SK-N-SH (cell line): ENCODE results near the gene BAAT. TPM values are rescaled to one million over a fixed set of nuclear protein-coding genes. Genes with fewer than 3 reads are reported as not detected.

Source experiments
- CTCF ChIA-PET: fragments of 300-600, 350-600 bp; formaldehyde crosslinking; extraction: SDS; loops from one replicate; lab custom pipeline; 2021; lab: Yijun Ruan, JAX
- POLR2A ChIA-PET: fragments of 350-600 bp; sonication (Branson Sonifier 250); formaldehyde crosslinking; extraction: SDS; loops from one replicate; lab custom pipeline; 2020; ENCODE audit warnings: antibody characterized with exemption, inconsistent platforms; lab: Yijun Ruan, JAX
- DNase-seq: peaks from one replicate; pipeline ENCODE4 v3.0.0; 2012
- H2AFZ ChIP-seq: fragments of 200-600 bp; sonication (generic); 2 replicates; pipeline ENCODE4 v1.8.1; 2016; ENCODE audit warnings: antibody characterized with exemption, mild to moderate bottlenecking, low read depth
- H3F3A ChIP-seq: fragments of 200-600 bp; sonication (generic); replicated peaks from 2 replicates; pipeline ENCODE3; 2016; ENCODE audit warnings: antibody characterized with exemption, mild to moderate bottlenecking; ENCODE audit not compliant: insufficient read depth
- H3K27ac ChIP-seq, 2 experiments: fragments of 200-500 bp in 1 of 2; fragments of 200-600 bp in 1 of 2; sonication (Bioruptor generic) in 1 of 2; sonication (generic), shearing (Covaris generic) in 1 of 2; 2 replicates each; pipeline versions ENCODE4 v1.5.1 to v1.6.1; 2014 to 2016; ENCODE audit warnings: low read depth in 2 of 2, inconsistent platforms in 1 of 2, low read length in 1 of 2, mild to moderate bottlenecking in 1 of 2, mixed read lengths in 1 of 2
- H3K27me3 ChIP-seq: fragments of 200-600 bp; sonication (generic), shearing (Covaris generic); 2 replicates; pipeline ENCODE4 v1.6.1; 2016; ENCODE audit warnings: mixed run types; ENCODE audit not compliant: insufficient read depth
- H3K36me3 ChIP-seq, 2 experiments: fragments of 200-500 bp in 1 of 2; fragments of 200-600 bp in 1 of 2; sonication (Bioruptor generic) in 1 of 2; sonication (generic) in 1 of 2; replicated peaks in 1 of 2; 2 replicates each; pipeline versions ENCODE3 to v1.5.1; 2014 to 2016; ENCODE audit warnings: low read length in 1 of 2, mild to moderate bottlenecking in 1 of 2; ENCODE audit not compliant: insufficient read depth in 2 of 2, control insufficient read depth in 1 of 2
- H3K4me1 ChIP-seq, 2 experiments: fragments of 200-500 bp in 1 of 2; fragments of 200-600 bp in 1 of 2; sonication (Bioruptor generic) in 1 of 2; sonication (generic), shearing (Covaris generic) in 1 of 2; 2 replicates each; pipeline versions ENCODE4 v1.5.1 to v1.6.1; 2014 to 2016; ENCODE audit warnings: low read depth in 1 of 2, low read length in 1 of 2, mixed run types in 1 of 2; ENCODE audit not compliant: insufficient read depth in 2 of 2, control insufficient read depth in 1 of 2
- H3K4me2 ChIP-seq: fragments of 200-600 bp; sonication (generic), shearing (Covaris generic); 2 replicates; pipeline ENCODE4 v1.6.1; 2017; ENCODE audit warnings: mixed run types
- H3K4me3 ChIP-seq, 2 experiments: fragments of 200-500 bp in 1 of 2; fragments of 200-600 bp in 1 of 2; sonication (Bioruptor generic) in 1 of 2; sonication (generic), shearing (Covaris generic) in 1 of 2; 2 replicates each; pipeline versions ENCODE4 v1.5.1 to v1.8.1; 2014 to 2016; ENCODE audit warnings: low read depth in 2 of 2, inconsistent platforms in 1 of 2, low read length in 1 of 2, mild to moderate bottlenecking in 1 of 2, mixed read lengths in 1 of 2, moderate library complexity in 1 of 2
- H3K79me2 ChIP-seq: fragments of 200-600 bp; sonication (generic); 2 replicates; pipeline ENCODE4 v1.8.1; 2017; ENCODE audit warnings: mild to moderate bottlenecking; ENCODE audit not compliant: insufficient read depth
- H3K9ac ChIP-seq: fragments of 200-600 bp; sonication (generic); 2 replicates; pipeline ENCODE4 v1.6.1; 2017; ENCODE audit warnings: mixed run types
- H3K9me2 ChIP-seq: fragments of 200-600 bp; sonication (generic); 2 replicates; pipeline ENCODE4 v1.6.1; 2017; ENCODE audit warnings: mixed run types
- H3K9me3 ChIP-seq: fragments of 200-600 bp; sonication (generic); 2 replicates; pipeline ENCODE4 v1.6.1; 2017; ENCODE audit warnings: mixed run types, mild to moderate bottlenecking, moderate library complexity
- H4K20me1 ChIP-seq: fragments of 200-600 bp; sonication (generic); 2 replicates; pipeline ENCODE4 v1.6.1; 2017; ENCODE audit warnings: mild to moderate bottlenecking, mixed run types; ENCODE audit not compliant: insufficient read depth
- CHD2 ChIP-seq: fragments of 150-350 bp; IDR thresholded peaks from 2 replicates; pipeline ENCODE4 v1.6.1; 2018; ENCODE audit warnings: low read length; ENCODE audit not compliant: partially characterized antibody
- CTCF ChIP-seq: fragments of 200-600 bp; sonication (generic); IDR thresholded peaks from 2 replicates; pipeline ENCODE4 v1.6.1; 2017; ENCODE audit warnings: antibody characterized with exemption, mild to moderate bottlenecking, moderate library complexity
- EZH2phosphoT487 ChIP-seq: fragments of 200-600 bp; sonication (generic); IDR thresholded peaks from 2 replicates; pipeline ENCODE4 v1.6.1; 2017; ENCODE audit warnings: low read depth, mixed run types, mild to moderate bottlenecking, antibody characterized with exemption, moderate library complexity, borderline replicate concordance
- FOSL2 ChIP-seq: IDR thresholded peaks from 2 replicates; pipeline ENCODE4 v1.4.0; 2012; ENCODE audit warnings: low read depth, mild to moderate bottlenecking, moderate library complexity, borderline replicate concordance
- NRF1 ChIP-seq: IDR thresholded peaks from 2 replicates; pipeline ENCODE4 v1.6.1; 2012; ENCODE audit warnings: low read depth, mild to moderate bottlenecking, low read length
- RAD21 ChIP-seq: IDR thresholded peaks from 2 replicates; pipeline ENCODE4 v1.6.1; 2012; ENCODE audit warnings: mild to moderate bottlenecking, low read length
- REST ChIP-seq: IDR thresholded peaks from 2 replicates; pipeline ENCODE4 v1.6.1; 2012; ENCODE audit warnings: mild to moderate bottlenecking, low read depth, low read length, moderate library complexity
- RFX5 ChIP-seq: IDR thresholded peaks from 2 replicates; pipeline ENCODE4 v1.6.1; 2012; ENCODE audit warnings: mild to moderate bottlenecking, improper control_type of control experiment, low read length
- SMC3 ChIP-seq: IDR thresholded peaks from 2 replicates; pipeline ENCODE4 v1.6.1; 2012; ENCODE audit warnings: low read depth, low read length, improper control_type of control experiment
- ZBTB33 ChIP-seq: IDR thresholded peaks from 2 replicates; pipeline ENCODE4 v1.4.0; 2012; ENCODE audit warnings: low read depth, borderline replicate concordance
- WGBS: methylation state at CpG from one replicate; pipeline ENCODE4 v1.1.6; 2017; ENCODE audit warnings: low lambda C conversion rate; 5-methylcytosine and 5-hydroxymethylcytosine counted together
- polyA plus RNA-seq, 3 experiments: library from polyadenylated mRNA; depleted of rRNA; stranded (reverse); fragments of >200 nt; gene quantifications; 2 replicates each; pipeline ENCODE4 v1.2.3, GENCODE V29; 2012

BAAT gene
- polyA plus RNA-seq, 1 of the 3 experiments (the other 2 are of a cell fraction), result 0.02 TPM

GRCh38 chr9:101315112-101315450, 69.7 kb downstream of the BAAT start:
- Histone ChIP-seq H3K9ac (no peak overlapping the region), H3K79me2 (no peaks in the 10 kb centered on the region), H3K4me1 (no peaks in the 10 kb centered on the region), H3K9me3 (no peaks in the 10 kb centered on the region), H2AFZ (no peak overlapping the region), H3K36me3 (no peaks in the 10 kb centered on the region), H3F3A (no peaks in the 10 kb centered on the region), H3K9me2 (no peaks in the 10 kb centered on the region), H3K4me3 (no peak overlapping the region), H3K27ac (no peak overlapping the region), H4K20me1 (no peaks in the 10 kb centered on the region), H3K27me3 (peaks cover 6% of the 10 kb centered on the region), H3K4me2 (no peak overlapping the region)
- 41% methylated on average over 2 of the region's 2 CpGs for WGBS
- TF ChIP-seq SMC3, result no peak
- no peak for TF ChIP-seq FOSL2
- TF ChIP-seq RAD21, result no peak
- TF ChIP-seq NRF1, result no peak
- TF ChIP-seq CHD2, result no peak
- POLR2A ChIA-PET, result no interaction called here
- no peak for DNase-seq
- CTCF ChIA-PET, result no interaction called here

- 48% methylated on average over 7 of the region's 8 CpGs for WGBS
Measured at GRCh38 chr9:101312661-101313060, 72.1 kb downstream of the BAAT start.

GRCh38 chr9:101311758-101312420, 72.9 kb downstream of the BAAT start:
- H3K4me3 ChIP-seq, result no peak overlapping the region; a peak in 1 of 4 replicates
- WGBS, result 22% methylated on average over 4 of the region's 4 CpGs
- no peaks in the 10 kb centered on the region for H3F3A ChIP-seq
- no peaks in the 10 kb centered on the region for H3K9me2 ChIP-seq
- H3K79me2 ChIP-seq, result no peaks in the 10 kb centered on the region
- no peaks in the 10 kb centered on the region for H4K20me1 ChIP-seq
- peaks cover 11% of the 10 kb centered on the region for H3K27me3 ChIP-seq
- no peak overlapping the region for H3K4me2 ChIP-seq
- H3K9me3 ChIP-seq, result no peaks in the 10 kb centered on the region
- no peaks in the 10 kb centered on the region for H3K36me3 ChIP-seq
- CTCF ChIA-PET, result interaction anchor here (0.6 to 5.6 kb wide), 39 partner anchors 10 to 1016 kb away, joined by 3 to 80 read pairs (median 3); no protein-coding TSS in a partner anchor
- POLR2A ChIA-PET, result no interaction called here
- H3K27ac ChIP-seq, result no peak overlapping the region
- H2AFZ ChIP-seq, result no peak overlapping the region
- TF ChIP-seq ZBTB33 (no peak), CTCF (peak; percentile 82), EZH2phosphoT487 (no peak), SMC3 (peak; percentile 64), REST (no peak), RAD21 (peak; percentile 85)
- peaks cover 0 to 5% of the 10 kb centered on the region in 2 experiments; a peak in 2 of 4 replicates for H3K4me1 ChIP-seq
- no peak overlapping the region for H3K9ac ChIP-seq
- peak; percentile 38 for DNase-seq

More at GRCh38 chr9:101312661-101313060, 72.1 kb downstream of the BAAT start:
- Histone ChIP-seq H3K36me3 (no peaks in the 10 kb centered on the region), H3K27me3 (peaks cover 11% of the 10 kb centered on the region), H4K20me1 (no peaks in the 10 kb centered on the region), H3K9ac (no peak overlapping the region), H3F3A (no peaks in the 10 kb centered on the region), H3K4me2 (no peak overlapping the region), H3K4me1 (no peaks in the 10 kb centered on the region), H3K79me2 (no peaks in the 10 kb centered on the region), H3K9me2 (no peaks in the 10 kb centered on the region), H3K9me3 (no peaks in the 10 kb centered on the region), H3K27ac (no peak overlapping the region), H3K4me3 (no peak overlapping the region), H2AFZ (no peak overlapping the region)
- POLR2A ChIA-PET, result no interaction called here
- DNase-seq, result no peak
- TF ChIP-seq RFX5, result no peak
- CTCF ChIA-PET, result interaction anchor here (2.3 to 5.6 kb wide), 2 partner anchors 597 to 712 kb away, joined by 41 to 80 read pairs; no protein-coding TSS in a partner anchor
